Neuronal stem cell (in vitro differentiated cells): Measurements from ENCODE around the gene RPUSD3.

Experiments
- DNase-seq: peaks from one replicate; pipeline ENCODE4 v3.0.0-alpha.2; 2013; ENCODE audit warnings: low spot score
- H2AFZ ChIP-seq: one replicate; pipeline ENCODE4 v1.6.1; 2013; ENCODE audit warnings: mild to moderate bottlenecking, low read length, inconsistent platforms
- H2AK5ac ChIP-seq: 2 replicates; pipeline ENCODE4 v1.6.1; 2013; ENCODE audit warnings: low read depth, mild to moderate bottlenecking, inconsistent platforms, low read length, moderate library complexity, mixed read lengths
- H2BK120ac ChIP-seq: 2 replicates; pipeline ENCODE4 v1.6.1; 2013; ENCODE audit warnings: low read depth, mild to moderate bottlenecking, inconsistent platforms, low read length, moderate library complexity, mixed read lengths
- H2BK12ac ChIP-seq: one replicate; pipeline ENCODE4 v1.6.1; 2013; ENCODE audit warnings: low read length, inconsistent platforms
- H2BK15ac ChIP-seq: 2 replicates; pipeline ENCODE4 v1.6.1; 2013; ENCODE audit warnings: mild to moderate bottlenecking, low read length, inconsistent platforms, mixed read lengths
- H2BK5ac ChIP-seq: one replicate; pipeline ENCODE4 v1.6.1; 2013; ENCODE audit warnings: inconsistent platforms, mild to moderate bottlenecking, low read length, moderate library complexity
- H3K14ac ChIP-seq: one replicate; pipeline ENCODE4 v1.6.1; 2013; ENCODE audit warnings: low read length, inconsistent platforms
- H3K18ac ChIP-seq: 2 replicates; pipeline ENCODE4 v1.6.1; 2013; ENCODE audit warnings: low read length, inconsistent platforms
- H3K23ac ChIP-seq: 2 replicates; pipeline ENCODE4 v1.6.1; 2013; ENCODE audit warnings: low read depth, mild to moderate bottlenecking, mixed read lengths, low read length, inconsistent platforms; ENCODE audit not compliant: poor library complexity
- H3K27ac ChIP-seq: replicated peaks from 3 replicates; pipeline ENCODE4 v1.5.1; 2013; ENCODE audit warnings: low read length, inconsistent platforms
- H3K27me3 ChIP-seq, 3 experiments: 2 replicates each; pipeline ENCODE4 v1.6.1; 2013; ENCODE audit warnings: low read length in 3 of 3, mild to moderate bottlenecking in 2 of 3, inconsistent platforms in 1 of 3, low read depth in 1 of 3, mixed read lengths in 1 of 3, moderate library complexity in 1 of 3; ENCODE audit not compliant: control insufficient read depth in 3 of 3, insufficient read depth in 3 of 3
- H3K36me3 ChIP-seq, 2 donors: replicated peaks in 1 of 2; 2 replicates each; pipeline ENCODE4 v1.6.1; 2013; ENCODE audit warnings: low read length in 2 of 2; ENCODE audit not compliant: control insufficient read depth in 2 of 2, insufficient read depth in 2 of 2
- H3K4ac ChIP-seq: 2 replicates; pipeline ENCODE4 v1.6.1; 2013; ENCODE audit warnings: inconsistent platforms, mild to moderate bottlenecking, low read length, moderate library complexity
- H3K4me1 ChIP-seq, 2 donors: 1 replicate in 1 of 2; 2 replicates in 1 of 2; pipeline ENCODE4 v1.6.1; 2013; ENCODE audit warnings: low read length in 2 of 2, low read depth in 1 of 2; ENCODE audit not compliant: control insufficient read depth in 2 of 2, insufficient read depth in 1 of 2
- H3K4me2 ChIP-seq: one replicate; pipeline ENCODE4 v1.6.1; 2013; ENCODE audit warnings: mild to moderate bottlenecking, low read length, inconsistent platforms; ENCODE audit not compliant: insufficient read depth, poor library complexity, severe bottlenecking
- H3K4me3 ChIP-seq, 2 donors: 2 replicates each; pipeline ENCODE4 v1.5.1; 2013; ENCODE audit warnings: low read length in 2 of 2, mild to moderate bottlenecking in 2 of 2, inconsistent platforms in 1 of 2, moderate library complexity in 1 of 2
- H3K79me1 ChIP-seq: one replicate; pipeline ENCODE4 v1.6.1; 2013; ENCODE audit warnings: low read depth, mild to moderate bottlenecking, inconsistent platforms, low read length, moderate library complexity
- H3K9ac ChIP-seq: one replicate; pipeline ENCODE4 v1.6.1; 2013; ENCODE audit warnings: mild to moderate bottlenecking, low read depth, low read length, inconsistent platforms; ENCODE audit not compliant: poor library complexity
- H3K9me3 ChIP-seq, 2 donors: replicated peaks in 1 of 2; 2 replicates each; pipeline versions ENCODE3 to v1.6.1; 2013; ENCODE audit warnings: low read length in 2 of 2, mild to moderate bottlenecking in 2 of 2, inconsistent platforms in 1 of 2, low read depth in 1 of 2, mixed read lengths in 1 of 2, moderate library complexity in 1 of 2; ENCODE audit not compliant: control insufficient read depth in 2 of 2, insufficient read depth in 1 of 2
- H4K8ac ChIP-seq: one replicate; pipeline ENCODE4 v1.6.1; 2013; ENCODE audit warnings: low read depth, mild to moderate bottlenecking, inconsistent platforms, low read length, moderate library complexity
- H4K91ac ChIP-seq: one replicate; pipeline ENCODE4 v1.6.1; 2013; ENCODE audit warnings: low read length, low read depth, mild to moderate bottlenecking, inconsistent platforms; ENCODE audit not compliant: poor library complexity
- WGBS, 2 donors: extraction: QIAGEN DNeasy Blood & Tissue Kit; methylation state at CpG; one replicate each; pipeline ENCODE4 v1.1.7; 2013; ENCODE audit warnings: missing lambda C conversion rate in 2 of 2, mixed read lengths in 1 of 2; ENCODE audit not compliant: insufficient read length in 2 of 2, insufficient replicate concordance in 1 of 2; ENCODE audit errors: extremely low coverage in 2 of 2; 5-methylcytosine and 5-hydroxymethylcytosine counted together

The RPUSD3 gene

GRCh38 chr3:9889405-9889804 lies 45.6 kb upstream of the RPUSD3 start:
- Histone ChIP-seq H3K9me3 (peaks cover 0 to 3% of the 10 kb centered on the region in 2 donors), H3K4me1 (peaks cover 0 to 1% of the 10 kb centered on the region in 2 donors), H3K79me1 (peaks cover 5% of the 10 kb centered on the region), H4K91ac (no peak overlapping the region), H3K36me3 (peaks cover 14 to 28% of the 10 kb centered on the region in 2 donors), H3K9ac (no peak overlapping the region), H3K27me3 (peaks cover 0 to 8% (median 0%) of the 10 kb centered on the region in 3 experiments), H3K23ac (no peak overlapping the region), H2AFZ (peak overlapping the region; percentile 94), H4K8ac (no peak overlapping the region), H2BK120ac (no peak overlapping the region), H2BK15ac (no peak overlapping the region), H3K4ac (no peak overlapping the region), H2BK5ac (no peak overlapping the region), H3K4me2 (no peak overlapping the region), H3K14ac (no peak overlapping the region), H3K27ac (no peak overlapping the region), H3K4me3 (no peak overlapping the region), H2BK12ac (no peak overlapping the region), H2AK5ac (no peak overlapping the region), H3K18ac (no peak overlapping the region)
- DNase-seq = no peak
- no CpG with 5 or more reads among the region's 5 CpGs for WGBS, 2 donors

- WGBS, 2 donors = no CpG with 5 or more reads among the region's 3 CpGs
These were observed 44.7 kb upstream of the RPUSD3 start for GRCh38 chr3:9888540-9888939.

GRCh38 chr3:9887480-9887879 lies 43.7 kb upstream of the RPUSD3 start:
- H3K23ac ChIP-seq = no peak overlapping the region
- H4K8ac ChIP-seq = no peak overlapping the region
- H3K4me3 ChIP-seq = no peak overlapping the region
- DNase-seq = no peak
- H2BK12ac ChIP-seq = no peak overlapping the region
- H2BK15ac ChIP-seq = no peak overlapping the region
- H3K14ac ChIP-seq = no peak overlapping the region
- peaks cover 0 to 8% (median 0%) of the 10 kb centered on the region in 3 experiments for H3K27me3 ChIP-seq
- no peak overlapping the region for H2BK5ac ChIP-seq
- H3K18ac ChIP-seq = no peak overlapping the region
- H2AK5ac ChIP-seq = no peak overlapping the region
- no peak overlapping the region for H3K4ac ChIP-seq
- peaks cover 2 to 10% of the 10 kb centered on the region in 2 donors for H3K36me3 ChIP-seq
- H3K79me1 ChIP-seq = peaks cover 5% of the 10 kb centered on the region
- H3K27ac ChIP-seq = no peak overlapping the region
- peaks cover 0 to 1% of the 10 kb centered on the region in 2 donors for H3K4me1 ChIP-seq
- H3K9ac ChIP-seq = no peak overlapping the region
- no peak overlapping the region for H2BK120ac ChIP-seq
- no peak overlapping the region for H2AFZ ChIP-seq
- H3K9me3 ChIP-seq = peaks cover 0 to 3% of the 10 kb centered on the region in 2 donors
- H3K4me2 ChIP-seq = no peak overlapping the region
- no peak overlapping the region for H4K91ac ChIP-seq
- WGBS, 2 donors = no CpG with 5 or more reads among the region's 5 CpGs

More at GRCh38 chr3:9888540-9888939, 44.7 kb upstream of the RPUSD3 start:
- H2BK12ac ChIP-seq = no peak overlapping the region
- H3K4ac ChIP-seq = no peak overlapping the region
- H3K9me3 ChIP-seq = peaks cover 0 to 3% of the 10 kb centered on the region in 2 donors
- no peak overlapping the region for H3K18ac ChIP-seq
- DNase-seq = no peak
- no peak overlapping the region for H3K4me3 ChIP-seq
- no peak overlapping the region for H3K14ac ChIP-seq
- H2BK5ac ChIP-seq = no peak overlapping the region
- no peak overlapping the region for H2BK120ac ChIP-seq
- no peak overlapping the region for H3K4me2 ChIP-seq
- peaks cover 11 to 20% of the 10 kb centered on the region in 2 donors for H3K36me3 ChIP-seq
- no peak overlapping the region for H2BK15ac ChIP-seq
- H3K79me1 ChIP-seq = peaks cover 5% of the 10 kb centered on the region
- peaks cover 0 to 8% (median 0%) of the 10 kb centered on the region in 3 experiments for H3K27me3 ChIP-seq
- no peak overlapping the region for H4K8ac ChIP-seq
- no peak overlapping the region for H2AK5ac ChIP-seq
- no peak overlapping the region for H2AFZ ChIP-seq
- H4K91ac ChIP-seq = no peak overlapping the region
- no peak overlapping the region for H3K9ac ChIP-seq
- peaks cover 0 to 1% of the 10 kb centered on the region in 2 donors for H3K4me1 ChIP-seq
- H3K27ac ChIP-seq = no peak overlapping the region
- no peak overlapping the region for H3K23ac ChIP-seq

DNA sequence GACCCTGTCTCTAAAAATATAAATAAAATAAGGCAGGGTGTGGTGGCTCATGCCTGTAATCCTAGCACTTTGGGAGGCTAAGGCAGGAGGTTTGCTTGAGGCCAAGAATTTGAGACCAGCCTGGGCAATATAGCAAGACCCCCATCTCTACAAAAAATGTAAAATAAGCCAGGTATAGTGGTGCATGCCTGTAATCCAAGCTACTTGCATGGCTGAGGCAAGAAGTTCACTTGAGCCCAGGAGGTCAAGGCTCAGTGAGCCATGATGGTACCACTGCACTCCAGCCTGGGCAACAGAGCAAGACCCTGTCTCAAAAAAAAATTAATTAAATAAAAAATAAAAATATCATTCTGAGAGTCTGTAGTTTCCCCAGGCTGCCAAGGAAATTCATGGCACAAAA lies 42.5 kb upstream of the RPUSD3 start:
- no peak for DNase-seq
- Histone ChIP-seq H3K27me3 (peaks cover 0 to 8% (median 0%) of the 10 kb centered on the region in 3 experiments), H2BK120ac (no peak overlapping the region), H3K27ac (no peak overlapping the region), H3K9me3 (no peaks in the 10 kb centered on the region), H4K8ac (no peak overlapping the region), H2BK15ac (no peak overlapping the region), H2BK5ac (no peak overlapping the region), H3K14ac (no peak overlapping the region), H3K79me1 (peaks cover 5% of the 10 kb centered on the region), H2BK12ac (no peak overlapping the region), H3K18ac (no peak overlapping the region), H3K4ac (no peak overlapping the region), H3K23ac (no peak overlapping the region), H4K91ac (no peak overlapping the region), H3K36me3 (no peaks in the 10 kb centered on the region), H3K4me3 (no peak overlapping the region), H2AK5ac (no peak overlapping the region), H3K9ac (no peak overlapping the region), H2AFZ (no peak overlapping the region), H3K4me1 (no peaks in the 10 kb centered on the region), H3K4me2 (no peak overlapping the region)
